ENCODE results near the gene PRR30. TPM values are rescaled to one million over a fixed set of nuclear protein-coding genes. Genes with fewer than 3 reads are reported as not detected.

The PRR30 gene
- total RNA-seq, 2 donors from 2014 or later: 1.1 TPM; not detected in 1

- TF ChIP-seq POLR2AphosphoS5 (IDR thresholded peaks at IDR 0.05): no peak
- TF ChIP-seq CTCF (IDR thresholded peaks at IDR 0.05): no peak
- TF ChIP-seq POLR2A (IDR thresholded peaks at IDR 0.05): no peak
- no peak overlapping the region for H3K4me3 ChIP-seq
- H3K36me3 ChIP-seq: no peaks in the 10 kb centered on the region
- no peaks in the 10 kb centered on the region for H3K4me1 ChIP-seq (replicated peaks)
- no peaks in the 10 kb centered on the region for H3K9me3 ChIP-seq
- H3K27me3 ChIP-seq (replicated peaks; ENCODE audit: insufficient read depth): no peaks in the 10 kb centered on the region
- H3K27ac ChIP-seq: no peak overlapping the region
- 62% methylated on average over 6 of the region's 6 CpGs for WGBS
- DNase-seq (ENCODE audit: low spot score): no peak
- intact Hi-C loops (cut with DNase I): no loop called here
Measured at GRCh38 chr2:27158468-27158867, 19.3 kb upstream of the PRR30 start.

- Histone ChIP-seq H3K4me3 (no peak overlapping the region), H3K4me1 (replicated peaks) (no peaks in the 10 kb centered on the region), H3K36me3 (no peaks in the 10 kb centered on the region), H3K27me3 (replicated peaks; ENCODE audit: insufficient read depth) (no peaks in the 10 kb centered on the region), H3K9me3 (no peaks in the 10 kb centered on the region), H3K27ac (peak overlapping the region in 1 of 2 donors; percentile 30)
- 66% methylated on average over 8 of the region's 9 CpGs for WGBS
- intact Hi-C loops (cut with DNase I): no loop called here
- DNase-seq (ENCODE audit: low spot score): no peak
- no peak for TF ChIP-seq POLR2A (IDR thresholded peaks at IDR 0.05)
- TF ChIP-seq POLR2AphosphoS5 (IDR thresholded peaks at IDR 0.05): no peak
- no peak for TF ChIP-seq CTCF (IDR thresholded peaks at IDR 0.05)
Measured at GRCh38 chr2:27155069-27155520, 15.9 kb upstream of the PRR30 start.

- Histone ChIP-seq H3K4me1 (replicated peaks) (no peaks in the 10 kb centered on the region), H3K4me3 (no peak overlapping the region), H3K27me3 (replicated peaks; ENCODE audit: insufficient read depth) (no peaks in the 10 kb centered on the region), H3K27ac (peak overlapping the region in 1 of 2 donors; percentile 30), H3K36me3 (no peaks in the 10 kb centered on the region), H3K9me3 (no peaks in the 10 kb centered on the region)
- TF ChIP-seq CTCF (IDR thresholded peaks at IDR 0.05): no peak
- TF ChIP-seq POLR2AphosphoS5 (IDR thresholded peaks at IDR 0.05): peak; percentile 28
- intact Hi-C loops (cut with DNase I): no loop called here
- WGBS: 25% methylated on average over 6 of the region's 6 CpGs
- no peak for DNase-seq (ENCODE audit: low spot score)
Measured at GRCh38 chr2:27154488-27154887, 15.3 kb upstream of the PRR30 start.

GRCh38 chr2:27152796-27153464 is 13.7 kb upstream of the PRR30 start:
- Histone ChIP-seq H3K27me3 (replicated peaks; ENCODE audit: insufficient read depth) (no peaks in the 10 kb centered on the region), H3K36me3 (no peaks in the 10 kb centered on the region), H3K27ac (no peak overlapping the region), H3K9me3 (no peaks in the 10 kb centered on the region), H3K4me1 (replicated peaks) (no peaks in the 10 kb centered on the region), H3K4me3 (no peak overlapping the region)
- intact Hi-C loops (cut with DNase I): no loop called here
- DNase-seq (ENCODE audit: low spot score): no peak
- 79% methylated on average over 2 of the region's 2 CpGs for WGBS
- TF ChIP-seq POLR2AphosphoS5 (IDR thresholded peaks at IDR 0.05) (no peak), CTCF (IDR thresholded peaks at IDR 0.05) (no peak), POLR2A (IDR thresholded peaks at IDR 0.05) (no peak)

- Histone ChIP-seq H3K36me3 (no peaks in the 10 kb centered on the region), H3K27ac (no peak overlapping the region), H3K9me3 (no peaks in the 10 kb centered on the region), H3K4me1 (replicated peaks) (no peaks in the 10 kb centered on the region), H3K27me3 (replicated peaks; ENCODE audit: insufficient read depth) (no peaks in the 10 kb centered on the region), H3K4me3 (no peak overlapping the region)
- TF ChIP-seq POLR2AphosphoS5 (IDR thresholded peaks at IDR 0.05) (no peak), POLR2A (IDR thresholded peaks at IDR 0.05) (no peak), CTCF (IDR thresholded peaks at IDR 0.05) (no peak)
- intact Hi-C loops (cut with DNase I): no loop called here
- no peak for DNase-seq (ENCODE audit: low spot score)
- WGBS: 84% methylated on average over 8 of the region's 8 CpGs
Measured at GRCh38 chr2:27152102-27152795, 13.0 kb upstream of the PRR30 start.
